K562 (cell line): ENCODE data around the gene FOLR2. TPM values are rescaled to one million over a fixed set of nuclear protein-coding genes. Genes with fewer than 3 reads are reported as not detected.

Experiments
- ATAC-seq: fragments of 200-7000 bp; cut with Tn5 transposase; 3 replicates; pipeline ENCODE4 v1.9.1; 2020; ENCODE audit warnings: moderate library complexity
- BruUV-seq: library from RNA; stranded (reverse); fragments of 400-500 nt; replicated peaks from 2 replicates; lab custom pipeline; 2021; lab: Mats Ljungman, UMichigan
- CTCF ChIA-PET: fragments of 300-600 bp; formaldehyde crosslinking; extraction: SDS; loops from one replicate; lab custom pipeline; 2021; ENCODE audit warnings: low intra/inter-chr PET ratio; lab: Yijun Ruan, JAX
- POLR2A ChIA-PET: fragments of 300-600, 350-650 bp; sonication (Branson Sonifier 250); formaldehyde crosslinking; extraction: SDS; loops from one replicate; lab custom pipeline; 2021; ENCODE audit warnings: antibody characterized with exemption, inconsistent platforms; lab: Yijun Ruan, JAX
- DNase-seq, 4 experiments: peaks; one replicate each; pipeline versions ENCODE4 v3.0.0 to v3.0.0-alpha.2; 2011 to 2018; ENCODE audit warnings: low spot score in 3 of 4, mixed read lengths in 3 of 4; ENCODE audit errors: extremely low read depth in 1 of 4
- FAIRE-seq: peaks from 2 replicates; lab custom pipeline; 2011; peaks lifted over from hg19 to GRCh38; lab: Jason Lieb, UNC
- H2AFZ ChIP-seq: 2 replicates; pipeline ENCODE4 v1.6.0; 2011; ENCODE audit warnings: low read depth, low read length, control low read depth, inconsistent platforms
- H3K27ac ChIP-seq: fragments of 200-600 bp; 3 replicates; pipeline ENCODE4 v1.8.0; 2011; ENCODE audit warnings: low read depth, mild to moderate bottlenecking, control low read depth, inconsistent platforms, low read length, moderate library complexity, mixed read lengths; ENCODE audit errors: extremely low read depth
- H3K27me3 ChIP-seq, 2 experiments: fragments of 300-600 bp in 1 of 2; 2 replicates in 1 of 2; 3 replicates in 1 of 2; pipeline versions ENCODE4 v1.6.0 to v1.8.0; 2011; ENCODE audit warnings: inconsistent platforms in 2 of 2, low read length in 2 of 2, mild to moderate bottlenecking in 1 of 2, mixed read lengths in 1 of 2, moderate library complexity in 1 of 2; ENCODE audit not compliant: control insufficient read depth in 2 of 2, insufficient read depth in 2 of 2
- H3K36me3 ChIP-seq: fragments of 300-600 bp; 3 replicates; pipeline ENCODE4 v1.8.0; 2011; ENCODE audit warnings: mild to moderate bottlenecking, low read length, inconsistent platforms; ENCODE audit not compliant: control insufficient read depth, insufficient read depth
- H3K4me1 ChIP-seq, 2 experiments: fragments of 200-600 bp in 1 of 2; replicated peaks in 1 of 2; 2 replicates in 1 of 2; 3 replicates in 1 of 2; pipeline versions ENCODE4 v1.5.1 to v1.8.0; 2011; ENCODE audit warnings: inconsistent platforms in 2 of 2, low read length in 2 of 2, mild to moderate bottlenecking in 1 of 2, mixed read lengths in 1 of 2, moderate library complexity in 1 of 2; ENCODE audit not compliant: control insufficient read depth in 2 of 2, insufficient read depth in 2 of 2
- H3K4me2 ChIP-seq: 2 replicates; pipeline ENCODE4 v1.6.1; 2011; ENCODE audit warnings: low read length, control low read depth, inconsistent platforms, mixed read lengths; ENCODE audit not compliant: insufficient read depth
- H3K4me3 ChIP-seq: fragments of 200-600 bp; sonication (generic), shearing (Covaris generic); 2 replicates; pipeline ENCODE4 v1.5.1; 2016; ENCODE audit warnings: control low read depth, inconsistent platforms
- H3K79me2 ChIP-seq: fragments of 200-600 bp; 3 replicates; pipeline ENCODE4 v1.8.0; 2011; ENCODE audit warnings: low read length, inconsistent platforms; ENCODE audit not compliant: control insufficient read depth, insufficient read depth
- H3K9ac ChIP-seq, 2 experiments: 2 replicates each; pipeline versions ENCODE4 v1.6.0 to v1.6.1; 2011; ENCODE audit warnings: low read depth in 2 of 2, low read length in 2 of 2, control low read depth in 1 of 2, inconsistent platforms in 1 of 2, mild to moderate bottlenecking in 1 of 2, mixed read lengths in 1 of 2; ENCODE audit not compliant: insufficient read depth in 1 of 2
- H3K9me1 ChIP-seq: one replicate; pipeline ENCODE4 v1.6.0; 2011; ENCODE audit warnings: inconsistent platforms, mild to moderate bottlenecking, low read length, moderate library complexity; ENCODE audit not compliant: control insufficient read depth, insufficient read depth
- H3K9me3 ChIP-seq: replicated peaks from 2 replicates; pipeline ENCODE4 v1.5.1; 2011; ENCODE audit warnings: low read depth, low read length, inconsistent platforms; ENCODE audit not compliant: control insufficient read depth, insufficient read depth
- H4K20me1 ChIP-seq: replicated peaks from 2 replicates; pipeline ENCODE4 v1.6.1; 2011; ENCODE audit warnings: low read length, inconsistent platforms, mixed read lengths; ENCODE audit not compliant: control insufficient read depth, insufficient read depth
- CBFA2T2 ChIP-seq: fragments of 450-650 bp; conservative IDR thresholded peaks from 2 replicates; pipeline ENCODE4 v1.6.1; 2017; ENCODE audit warnings: mild to moderate bottlenecking
- CBFA2T3 ChIP-seq: fragments of 450-650 bp; IDR thresholded peaks from 2 replicates; pipeline ENCODE4 v1.6.1; 2017
- SMARCA5 ChIP-seq: fragments of 450-650 bp; IDR thresholded peaks from 2 replicates; pipeline ENCODE4 v1.6.1; 2016
- SMARCE1 ChIP-seq: fragments of 450-650 bp; IDR thresholded peaks from 2 replicates; pipeline ENCODE4 v1.7.1; 2016; ENCODE audit warnings: mild to moderate bottlenecking
- ZFX ChIP-seq: sonication (generic); formaldehyde crosslinking; IDR thresholded peaks from 2 replicates; pipeline ENCODE4 v1.8.0; 2022; ENCODE audit warnings: mild to moderate bottlenecking, missing genetic modification reagents, moderate library complexity
- ZKSCAN8 ChIP-seq: fragments of 200-800 bp; sonication (Bioruptor generic); IDR thresholded peaks from 2 replicates; pipeline ENCODE4 v1.6.1; 2016; ENCODE audit warnings: missing genetic modification characterization, missing compliant biosample characterization
- ZNF589 ChIP-seq: fragments of 200-800 bp; sonication (Bioruptor generic); IDR thresholded peaks from 2 replicates; pipeline ENCODE4 v1.6.1; 2016; ENCODE audit warnings: low read depth, missing genetic modification characterization, missing compliant biosample characterization
- WGBS: fragments of 100-300 bp; shearing (Covaris generic); methylation state at CpG from one replicate; pipeline ENCODE4 v1.1.6; 2016; ENCODE audit warnings: low coverage, mixed read lengths; ENCODE audit not compliant: insufficient coverage; ENCODE audit errors: missing lambda C conversion rate; 5-methylcytosine and 5-hydroxymethylcytosine counted together
- in situ Hi-C: fragments of 300-500 bp; cut with MboI; formaldehyde crosslinking; loops from 4 replicates; pipeline ENCODE4 v1.15.0; 2018; ENCODE audit warnings: inconsistent platforms, mixed read lengths
- intact Hi-C: fragments of 100-400 bp; cut with micrococcal nuclease; formaldehyde crosslinking; loops from 2 replicates; pipeline ENCODE4 v1.14.2; 2022
- polyA plus RNA-seq, 8 experiments: library from polyadenylated mRNA; depleted of rRNA in 4 of 8; stranded (reverse) in 5 of 8; unstranded in 3 of 8; fragments of >200 nt; fragmentation: Nextera tagmentation in 2 of 8; fragmentation: Illumina TruSeq in 1 of 8; extraction: Ambion mirVana in 2 of 8; extraction: Trizol in 1 of 8; gene quantifications; 2 replicates each; pipeline versions ENCODE4 v1.2.1 to v1.2.3, GENCODE V29; 2011 to 2014; ENCODE audit warnings: inconsistent platforms in 1 of 8, missing spikeins in 1 of 8
- total RNA-seq, 7 experiments: library from RNA; depleted of rRNA in 6 of 7; stranded (reverse); fragments of >200 nt in 6 of 7; fragmentation: Illumina TruSeq in 2 of 7; extraction: Trizol in 2 of 7; gene quantifications; 2 replicates each; pipeline versions ENCODE4 v1.2.1 to v1.2.3, GENCODE V29; 2011 to 2021; ENCODE audit warnings: low replicate concordance in 1 of 7
- TF ChIP-seq, protein P1 (sequence below): fragments of 450-650 bp; IDR thresholded peaks from 2 replicates; pipeline ENCODE4 v1.6.1; 2018; ENCODE audit not compliant: partially characterized antibody

Gene FOLR2
- total and polyA plus RNA-seq, 9 of the 15 experiments (the other 6 are each of a cell fraction or from before 2014, with no cell fraction given) = 0.27 TPM; not detected in 8

GRCh38 chr11:72222106-72222891 is 5.7 kb downstream of the FOLR2 start:
- Histone ChIP-seq H3K27ac (peak overlapping the region; percentile 88), H3K79me2 (peaks cover 27% of the 10 kb centered on the region), H2AFZ (peak overlapping the region; percentile 82), H3K4me3 (peak overlapping the region; percentile 84), H3K4me2 (peak overlapping the region; percentile 87), H4K20me1 (no peaks in the 10 kb centered on the region), H3K4me1 (peaks cover 32 to 42% of the 10 kb centered on the region in 2 experiments), H3K9ac (peak overlapping the region; percentile 72 to 96; a peak in 3 of 4 replicates), H3K9me3 (no peaks in the 10 kb centered on the region), H3K27me3 (no peaks in the 10 kb centered on the region), H3K36me3 (peaks cover 12% of the 10 kb centered on the region; the same call in 2 of the 3 replicates), H3K9me1 (peaks cover 5% of the 10 kb centered on the region)
- intact Hi-C loops (no loop called here), in situ Hi-C loops (no loop called here)
- ChIA-PET CTCF (no interaction called here), POLR2A (interaction anchor here (0.6 to 2.1 kb wide), 8 partner anchors 15 to 198 kb away, joined by 3 to 9 read pairs (median 4); no protein-coding TSS in a partner anchor)
- no peak for ATAC-seq
- peak in 3 of 4 experiments; percentile 15 to 56 (median 16) for DNase-seq
- WGBS = 20% methylated on average over 6 of the region's 6 CpGs
- BruUV-seq = TSS peak; percentile 78
- TF ChIP-seq CBFA2T2 (0 out of 2 replicates have a peak, but pooled peaks have one; percentile 28), ZFX (CRISPR knock-in tag) (peak; percentile 27), ZNF589 (CRISPR knock-in tag) (0 out of 2 replicates have a peak, but pooled peaks have one; percentile 6), CBFA2T3 (peak; percentile 54), ZKSCAN8 (CRISPR knock-in tag) (no peak), SMARCE1 (0 out of 2 replicates have a peak, but pooled peaks have one; percentile 5), SMARCA5 (no peak)
- TF ChIP-seq, protein P1, sequence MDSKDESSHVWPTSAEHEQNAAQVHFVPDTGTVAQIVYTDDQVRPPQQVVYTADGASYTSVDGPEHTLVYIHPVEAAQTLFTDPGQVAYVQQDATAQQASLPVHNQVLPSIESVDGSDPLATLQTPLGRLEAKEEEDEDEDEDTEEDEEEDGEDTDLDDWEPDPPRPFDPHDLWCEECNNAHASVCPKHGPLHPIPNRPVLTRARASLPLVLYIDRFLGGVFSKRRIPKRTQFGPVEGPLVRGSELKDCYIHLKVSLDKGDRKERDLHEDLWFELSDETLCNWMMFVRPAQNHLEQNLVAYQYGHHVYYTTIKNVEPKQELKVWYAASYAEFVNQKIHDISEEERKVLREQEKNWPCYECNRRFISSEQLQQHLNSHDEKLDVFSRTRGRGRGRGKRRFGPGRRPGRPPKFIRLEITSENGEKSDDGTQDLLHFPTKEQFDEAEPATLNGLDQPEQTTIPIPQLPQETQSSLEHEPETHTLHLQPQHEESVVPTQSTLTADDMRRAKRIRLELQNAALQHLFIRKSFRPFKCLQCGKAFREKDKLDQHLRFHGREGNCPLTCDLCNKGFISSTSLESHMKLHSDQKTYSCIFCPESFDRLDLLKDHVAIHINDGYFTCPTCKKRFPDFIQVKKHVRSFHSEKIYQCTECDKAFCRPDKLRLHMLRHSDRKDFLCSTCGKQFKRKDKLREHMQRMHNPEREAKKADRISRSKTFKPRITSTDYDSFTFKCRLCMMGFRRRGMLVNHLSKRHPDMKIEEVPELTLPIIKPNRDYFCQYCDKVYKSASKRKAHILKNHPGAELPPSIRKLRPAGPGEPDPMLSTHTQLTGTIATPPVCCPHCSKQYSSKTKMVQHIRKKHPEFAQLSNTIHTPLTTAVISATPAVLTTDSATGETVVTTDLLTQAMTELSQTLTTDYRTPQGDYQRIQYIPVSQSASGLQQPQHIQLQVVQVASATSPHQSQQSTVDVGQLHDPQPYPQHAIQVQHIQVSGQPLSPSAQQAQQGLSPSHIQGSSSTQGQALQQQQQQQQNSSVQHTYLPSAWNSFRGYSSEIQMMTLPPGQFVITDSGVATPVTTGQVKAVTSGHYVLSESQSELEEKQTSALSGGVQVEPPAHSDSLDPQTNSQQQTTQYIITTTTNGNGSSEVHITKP = peak; percentile 91
- no peak for FAIRE-seq
